GM23338 (cell line): ENCODE measurements around the gene APP. TPM values are rescaled to one million over a fixed set of nuclear protein-coding genes. Genes with fewer than 3 reads are reported as not detected.
A peak's percentile ranks its signal among the peaks of the same experiment; 100 is the strongest.

Experiments used
- ATAC-seq: fragments of 200-7000 bp; cut with Tn5 transposase; 3 replicates; pipeline ENCODE4 v1.9.1; 2020
- DNase-seq: peaks from one replicate; pipeline ENCODE4 v3.0.0-alpha.2; 2015; ENCODE audit warnings: low spot score
- H2AFZ ChIP-seq: fragments of 200-600 bp; sonication (generic); 2 replicates; pipeline ENCODE4 v1.8.0; 2016; ENCODE audit warnings: antibody characterized with exemption, mild to moderate bottlenecking, moderate library complexity
- H3F3A ChIP-seq: fragments of 200-600 bp; sonication (generic); replicated peaks from 2 replicates; pipeline ENCODE4 v1.8.0; 2017; ENCODE audit warnings: antibody characterized with exemption, mixed run types, low read depth
- H3K27ac ChIP-seq: fragments of 200-600 bp; sonication (generic); 2 replicates; pipeline ENCODE4 v1.6.1; 2016; ENCODE audit warnings: low read depth
- H3K27me3 ChIP-seq: fragments of 200-600 bp; sonication (generic); 2 replicates; pipeline ENCODE4 v1.8.0; 2016; ENCODE audit warnings: mild to moderate bottlenecking, mixed run types, moderate library complexity; ENCODE audit not compliant: insufficient read depth
- H3K36me3 ChIP-seq: fragments of 200-600 bp; sonication (generic); 2 replicates; pipeline ENCODE4 v1.8.0; 2016; ENCODE audit warnings: mild to moderate bottlenecking; ENCODE audit not compliant: insufficient read depth
- H3K4me1 ChIP-seq: fragments of 200-600 bp; sonication (generic); 2 replicates; pipeline ENCODE4 v1.8.0; 2016; ENCODE audit warnings: mild to moderate bottlenecking, moderate library complexity; ENCODE audit not compliant: insufficient read depth
- H3K4me2 ChIP-seq: fragments of 200-600 bp; sonication (generic); 2 replicates; pipeline ENCODE4 v1.7.1; 2017; ENCODE audit warnings: mixed run types
- H3K4me3 ChIP-seq: fragments of 200-600 bp; sonication (generic); 2 replicates; pipeline ENCODE4 v1.6.1; 2016; ENCODE audit warnings: mixed run types
- H3K79me2 ChIP-seq: fragments of 200-600 bp; sonication (generic); replicated peaks from 2 replicates; pipeline ENCODE4 v1.8.0; 2017; ENCODE audit warnings: mild to moderate bottlenecking; ENCODE audit not compliant: insufficient read depth
- H3K9me2 ChIP-seq: fragments of 200-600 bp; sonication (generic); 2 replicates; pipeline ENCODE4 v1.8.0; 2017; ENCODE audit not compliant: insufficient read depth
- H4K20me1 ChIP-seq: fragments of 200-600 bp; sonication (generic); replicated peaks from 2 replicates; pipeline ENCODE4 v1.8.0; 2017; ENCODE audit warnings: mild to moderate bottlenecking; ENCODE audit not compliant: insufficient read depth
- H3K27ac Mint-ChIP-seq: 2 replicates; pipeline ENCODE4 v1.8.0; 2020; ENCODE audit warnings: inconsistent platforms, mild to moderate bottlenecking, moderate library complexity, mixed read lengths
- H3K27me3 Mint-ChIP-seq: 3 replicates; pipeline ENCODE4 v1.8.0; 2022; ENCODE audit warnings: low read depth, mild to moderate bottlenecking, moderate library complexity, mixed read lengths, inconsistent platforms; ENCODE audit not compliant: insufficient read depth, poor library complexity
- H3K36me3 Mint-ChIP-seq: 3 replicates; pipeline ENCODE4 v1.8.0; 2021; ENCODE audit warnings: low read depth, mild to moderate bottlenecking, inconsistent platforms, moderate library complexity, mixed read lengths
- H3K4me1 Mint-ChIP-seq: 3 replicates; pipeline ENCODE4 v1.8.0; 2020; ENCODE audit warnings: mild to moderate bottlenecking, inconsistent platforms, mixed read lengths
- H3K4me3 Mint-ChIP-seq: 3 replicates; pipeline ENCODE4 v1.8.0; 2021; ENCODE audit warnings: moderate library complexity, mild to moderate bottlenecking, inconsistent platforms, mixed read lengths
- H3K9me3 Mint-ChIP-seq: 3 replicates; pipeline ENCODE4 v1.8.0; 2020; ENCODE audit warnings: moderate library complexity, mild to moderate bottlenecking, inconsistent platforms, mixed read lengths
- CREB1 ChIP-seq: fragments of 250-450 bp; sonication (Bioruptor Pico); IDR thresholded peaks from 2 replicates; pipeline ENCODE4 v1.5.0; 2020; ENCODE audit warnings: low read depth, mild to moderate bottlenecking, moderate library complexity
- CTCF ChIP-seq, 2 experiments: fragments of 200-600 bp in 1 of 2; sonication (generic) in 1 of 2; conservative IDR thresholded peaks; 2 replicates each; pipeline versions ENCODE4 v1.5.1 to v1.6.1; 2016 to 2017; ENCODE audit warnings: antibody characterized with exemption in 2 of 2, low read depth in 2 of 2, mild to moderate bottlenecking in 2 of 2, moderate library complexity in 1 of 2
- ETS1 ChIP-seq: IDR thresholded peaks from 2 replicates; pipeline ENCODE4 v1.6.1; 2016; ENCODE audit warnings: antibody characterized with exemption
- EZH2 ChIP-seq: fragments of 200-600 bp; sonication (generic); IDR thresholded peaks from one replicate; pipeline ENCODE4 v1.8.0; 2017; ENCODE audit warnings: antibody characterized with exemption, mild to moderate bottlenecking, low read depth; ENCODE audit not compliant: unreplicated experiment
- EZH2phosphoT487 ChIP-seq: fragments of 200-600 bp; sonication (generic); IDR thresholded peaks from one replicate; pipeline ENCODE4 v1.8.1; 2018; ENCODE audit warnings: antibody characterized with exemption; ENCODE audit not compliant: unreplicated experiment
- JUNB ChIP-seq: IDR thresholded peaks from one replicate; pipeline ENCODE4 v1.6.1; 2016; ENCODE audit warnings: antibody characterized with exemption; ENCODE audit not compliant: unreplicated experiment
- NANOG ChIP-seq: IDR thresholded peaks from 2 replicates; pipeline ENCODE4 v1.6.1; 2016; ENCODE audit warnings: antibody characterized with exemption, borderline replicate concordance
- POLR2AphosphoS5 ChIP-seq: IDR thresholded peaks from 2 replicates; pipeline ENCODE4 v1.6.1; 2016; ENCODE audit warnings: antibody characterized with exemption, low read depth
- REST ChIP-seq: IDR thresholded peaks from one replicate; pipeline ENCODE4 v1.6.1; 2018; ENCODE audit warnings: antibody characterized with exemption; ENCODE audit not compliant: unreplicated experiment
- STAT1 ChIP-seq: IDR thresholded peaks from one replicate; pipeline ENCODE4 v1.6.1; 2016; ENCODE audit warnings: antibody characterized with exemption; ENCODE audit not compliant: unreplicated experiment
- ZNF114 ChIP-seq: fragments of 250-450 bp; sonication (Bioruptor Pico); IDR thresholded peaks from 2 replicates; pipeline ENCODE4 v1.5.0; 2020; ENCODE audit warnings: mild to moderate bottlenecking, moderate library complexity
- ZNF331 ChIP-seq: fragments of 250-450 bp; sonication (Bioruptor Pico); IDR thresholded peaks from 2 replicates; pipeline ENCODE4 v1.5.0; 2020; ENCODE audit warnings: low read depth, mild to moderate bottlenecking, moderate library complexity
- ZNF462 ChIP-seq: fragments of 250-450 bp; sonication (Bioruptor Pico); IDR thresholded peaks from 2 replicates; pipeline ENCODE4 v1.5.0; 2020; ENCODE audit warnings: mild to moderate bottlenecking, moderate library complexity
- polyA plus RNA-seq: library from polyadenylated mRNA; unstranded; fragments of >200 nt; fragmentation: Nextera tagmentation; extraction: Ambion mirVana; gene quantifications from 2 replicates; pipeline ENCODE4 v1.2.1, GENCODE V29; 2016
- total RNA-seq: library from RNA; depleted of rRNA; stranded (reverse); fragments of >200 nt; shearing (Covaris generic); gene quantifications from 2 replicates; pipeline ENCODE4 v1.2.3, GENCODE V29; 2014

The APP gene
- total and polyA plus RNA-seq, 2 experiments from 2014 or later = 69.4 to 444 TPM

- H3K4me3 Mint-ChIP-seq = no peak overlapping the region
- peaks cover 3% of the 10 kb centered on the region for H3K27me3 Mint-ChIP-seq
- no peak for TF ChIP-seq ZNF462
- no peak for TF ChIP-seq CREB1
- no peak for TF ChIP-seq JUNB
- no peak for TF ChIP-seq REST
- no peak for TF ChIP-seq ETS1
- TF ChIP-seq CTCF (conservative IDR thresholded peaks at IDR 0.05; ENCODE audit: low read depth in 2 of 2) = no peak
- TF ChIP-seq ZNF114 (CRISPR knock-in tag) = no peak
- no peak for TF ChIP-seq STAT1
- TF ChIP-seq ZNF331 = no peak
- TF ChIP-seq EZH2 = no peak
- TF ChIP-seq NANOG = no peak
- no peak for TF ChIP-seq EZH2phosphoT487
- TF ChIP-seq POLR2AphosphoS5 = no peak
- H3K36me3 Mint-ChIP-seq = peaks cover 65% of the 10 kb centered on the region
- no peaks in the 10 kb centered on the region for H3K9me3 Mint-ChIP-seq
- no peaks in the 10 kb centered on the region for H3F3A ChIP-seq
- H3K27ac Mint-ChIP-seq = peak overlapping the region; percentile 26; the same call in 1 of the 2 replicates
- no peak for DNase-seq
- 0 out of 2 replicates have a peak, but pooled peaks cover 2% of the 10 kb centered on the region for H4K20me1 ChIP-seq
- peaks cover 36% of the 10 kb centered on the region for H3K36me3 ChIP-seq
- peaks cover 8% of the 10 kb centered on the region for H3K79me2 ChIP-seq
- H3K4me1 ChIP-seq = peaks cover 22% of the 10 kb centered on the region
- H2AFZ ChIP-seq = no peak overlapping the region
- H3K27me3 ChIP-seq = no peaks in the 10 kb centered on the region
- H3K4me3 ChIP-seq = no peak overlapping the region
- ATAC-seq = no peak
- H3K9me2 ChIP-seq = no peaks in the 10 kb centered on the region
- peaks cover 26% of the 10 kb centered on the region for H3K4me1 Mint-ChIP-seq
- H3K4me2 ChIP-seq = no peak overlapping the region
- no peak overlapping the region for H3K27ac ChIP-seq
Observed at GRCh38 chr21:25980710-25981109, 189.9 kb downstream of the APP start.
